ENCODE measurements around the gene CITED4.

CITED4 gene

GRCh38 chr1:40836283-40836682, 25.9 kb downstream of the CITED4 start:
- H3K36me3 ChIP-seq (replicated peaks), result no peaks in the 10 kb centered on the region
- no peaks in the 10 kb centered on the region for H3K27me3 ChIP-seq (replicated peaks)
- in situ Hi-C loops (cut with HindIII; ENCODE audit: low pct_ligation_motif_present, low sequenced_read_pairs), result no loop called here

DNA sequence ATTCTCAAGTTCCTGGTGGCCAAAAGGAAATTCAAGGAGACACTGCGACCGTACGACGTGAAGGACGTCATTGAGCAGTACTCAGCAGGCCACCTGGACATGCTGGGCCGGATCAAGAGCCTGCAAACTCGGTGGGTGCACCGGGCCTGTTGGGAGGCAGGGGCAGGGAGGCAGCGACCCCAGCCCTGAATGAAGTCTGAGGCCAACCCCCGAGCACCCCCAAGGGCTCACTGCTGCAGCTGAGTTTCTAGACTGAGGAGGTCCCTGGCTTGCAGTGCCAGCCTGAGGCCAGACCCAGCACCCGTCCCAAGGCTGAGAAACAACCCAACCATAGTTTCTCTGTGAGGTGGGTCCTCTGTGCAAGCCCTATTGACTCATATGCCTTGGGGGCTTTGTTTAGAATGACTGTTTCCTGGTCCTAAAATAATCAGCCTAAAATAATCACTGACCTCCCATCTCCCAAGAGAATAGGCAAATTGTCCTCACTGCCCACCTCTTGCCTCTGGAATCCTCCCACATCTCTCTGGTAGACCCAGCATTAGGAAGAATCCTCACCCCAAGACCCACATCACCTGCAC, 27.1 kb downstream of the CITED4 start:
- H3K27me3 ChIP-seq (replicated peaks), result no peaks in the 10 kb centered on the region
- no peaks in the 10 kb centered on the region for H3K36me3 ChIP-seq (replicated peaks)
- no peak for DNase-seq
- no peak overlapping the region for H3K27ac ChIP-seq
- in situ Hi-C loops (cut with HindIII; ENCODE audit: low pct_ligation_motif_present, low sequenced_read_pairs), result no loop called here
- no peak overlapping the region for H3K4me3 ChIP-seq (ENCODE audit: low read depth, low read length)
- TF ChIP-seq CTCF (IDR thresholded peaks at IDR 0.05; ENCODE audit: low read depth, low read length, missing control alignments), result no peak

More at GRCh38 chr1:40836283-40836682, 25.9 kb downstream of the CITED4 start:
- Histone ChIP-seq H3K27ac (no peak overlapping the region), H3K4me3 (ENCODE audit: low read depth, low read length) (no peak overlapping the region)
- TF ChIP-seq CTCF (IDR thresholded peaks at IDR 0.05; ENCODE audit: low read depth, low read length, missing control alignments), result no peak
- DNase-seq, result no peak

DNA sequence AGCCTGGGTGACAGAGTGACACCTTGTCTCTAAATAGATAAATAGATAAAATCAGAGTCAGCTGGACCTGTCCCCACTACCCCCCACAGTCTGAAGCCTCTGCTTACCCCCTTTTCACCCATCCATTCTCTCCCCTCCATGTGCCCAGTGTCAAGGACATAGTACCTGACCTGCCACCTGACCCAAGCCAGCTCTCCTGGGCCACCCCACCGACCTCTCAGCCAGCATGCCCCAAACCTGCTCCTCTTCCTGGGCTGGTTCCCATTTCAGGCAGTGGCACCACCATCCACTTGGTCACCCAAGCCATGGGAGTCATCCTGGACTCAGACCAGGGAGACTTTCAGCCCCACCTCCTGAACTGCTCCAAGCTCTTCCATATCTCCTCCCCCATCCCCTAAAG, 28.2 kb downstream of the CITED4 start:
- Histone ChIP-seq H3K4me3 (ENCODE audit: low read depth, low read length) (no peak overlapping the region), H3K27me3 (replicated peaks) (no peaks in the 10 kb centered on the region), H3K27ac (no peak overlapping the region), H3K36me3 (replicated peaks) (no peaks in the 10 kb centered on the region)
- no peak for TF ChIP-seq CTCF (IDR thresholded peaks at IDR 0.05; ENCODE audit: low read depth, low read length, missing control alignments)
- DNase-seq, result no peak
- in situ Hi-C loops (cut with HindIII; ENCODE audit: low pct_ligation_motif_present, low sequenced_read_pairs), result no loop called here

DNA sequence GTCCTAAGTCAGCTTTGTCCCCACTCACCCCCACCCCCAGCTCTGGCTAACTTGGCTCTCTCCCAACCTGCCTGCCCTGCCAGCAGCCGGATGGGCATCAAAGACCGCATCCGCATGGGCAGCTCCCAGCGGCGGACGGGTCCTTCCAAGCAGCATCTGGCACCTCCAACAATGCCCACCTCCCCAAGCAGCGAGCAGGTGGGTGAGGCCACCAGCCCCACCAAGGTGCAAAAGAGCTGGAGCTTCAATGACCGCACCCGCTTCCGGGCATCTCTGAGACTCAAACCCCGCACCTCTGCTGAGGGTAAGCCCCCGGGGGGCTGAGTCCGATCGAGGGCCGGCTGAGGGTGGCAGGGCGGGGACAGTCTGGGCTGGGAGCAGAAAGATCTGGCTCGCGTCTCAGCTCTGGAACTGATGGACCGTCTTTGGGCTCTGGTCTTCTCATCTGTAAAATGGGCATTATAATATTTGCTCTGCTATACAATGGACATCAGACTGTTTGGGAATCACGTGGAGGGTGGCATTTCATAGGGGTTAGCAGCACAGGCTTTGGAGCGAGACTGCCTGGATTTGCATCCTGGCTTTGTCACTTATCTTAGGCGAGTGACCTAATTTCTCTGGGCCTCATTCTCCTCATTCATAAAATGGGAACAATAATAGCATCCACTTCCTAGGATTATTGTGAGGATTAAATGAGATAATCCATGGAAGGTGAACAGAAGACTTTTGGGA, 31.0 kb downstream of the CITED4 start:
- no peak for TF ChIP-seq CTCF (IDR thresholded peaks at IDR 0.05; ENCODE audit: low read depth, low read length, missing control alignments)
- Histone ChIP-seq H3K27me3 (replicated peaks) (no peaks in the 10 kb centered on the region), H3K27ac (no peak overlapping the region), H3K4me3 (ENCODE audit: low read depth, low read length) (no peak overlapping the region), H3K36me3 (replicated peaks) (no peaks in the 10 kb centered on the region)
- in situ Hi-C loops (cut with HindIII; ENCODE audit: low pct_ligation_motif_present, low sequenced_read_pairs), result no loop called here
- no peak for DNase-seq

GRCh38 chr1:40830419-40830943, 31.7 kb downstream of the CITED4 start:
- TF ChIP-seq CTCF (IDR thresholded peaks at IDR 0.05; ENCODE audit: low read depth, low read length, missing control alignments), result no peak
- H3K36me3 ChIP-seq (replicated peaks), result no peaks in the 10 kb centered on the region
- no peak overlapping the region for H3K27ac ChIP-seq
- no peaks in the 10 kb centered on the region for H3K27me3 ChIP-seq (replicated peaks)
- H3K4me3 ChIP-seq (ENCODE audit: low read depth, low read length), result no peak overlapping the region
- in situ Hi-C loops (cut with HindIII; ENCODE audit: low pct_ligation_motif_present, low sequenced_read_pairs), result no loop called here
- DNase-seq, result no peak
